DMS114 treated with DMSO at 0.1 percent for 48 hours (cell line): ENCODE results near the gene USF1.

Experiments used
- DNase-seq: peaks from one replicate; lab custom pipeline; 2025; ENCODE audit not compliant: unreplicated experiment; lab: John Stamatoyannopoulos, UW

USF1 gene, protein sequence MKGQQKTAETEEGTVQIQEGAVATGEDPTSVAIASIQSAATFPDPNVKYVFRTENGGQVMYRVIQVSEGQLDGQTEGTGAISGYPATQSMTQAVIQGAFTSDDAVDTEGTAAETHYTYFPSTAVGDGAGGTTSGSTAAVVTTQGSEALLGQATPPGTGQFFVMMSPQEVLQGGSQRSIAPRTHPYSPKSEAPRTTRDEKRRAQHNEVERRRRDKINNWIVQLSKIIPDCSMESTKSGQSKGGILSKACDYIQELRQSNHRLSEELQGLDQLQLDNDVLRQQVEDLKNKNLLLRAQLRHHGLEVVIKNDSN

DNA sequence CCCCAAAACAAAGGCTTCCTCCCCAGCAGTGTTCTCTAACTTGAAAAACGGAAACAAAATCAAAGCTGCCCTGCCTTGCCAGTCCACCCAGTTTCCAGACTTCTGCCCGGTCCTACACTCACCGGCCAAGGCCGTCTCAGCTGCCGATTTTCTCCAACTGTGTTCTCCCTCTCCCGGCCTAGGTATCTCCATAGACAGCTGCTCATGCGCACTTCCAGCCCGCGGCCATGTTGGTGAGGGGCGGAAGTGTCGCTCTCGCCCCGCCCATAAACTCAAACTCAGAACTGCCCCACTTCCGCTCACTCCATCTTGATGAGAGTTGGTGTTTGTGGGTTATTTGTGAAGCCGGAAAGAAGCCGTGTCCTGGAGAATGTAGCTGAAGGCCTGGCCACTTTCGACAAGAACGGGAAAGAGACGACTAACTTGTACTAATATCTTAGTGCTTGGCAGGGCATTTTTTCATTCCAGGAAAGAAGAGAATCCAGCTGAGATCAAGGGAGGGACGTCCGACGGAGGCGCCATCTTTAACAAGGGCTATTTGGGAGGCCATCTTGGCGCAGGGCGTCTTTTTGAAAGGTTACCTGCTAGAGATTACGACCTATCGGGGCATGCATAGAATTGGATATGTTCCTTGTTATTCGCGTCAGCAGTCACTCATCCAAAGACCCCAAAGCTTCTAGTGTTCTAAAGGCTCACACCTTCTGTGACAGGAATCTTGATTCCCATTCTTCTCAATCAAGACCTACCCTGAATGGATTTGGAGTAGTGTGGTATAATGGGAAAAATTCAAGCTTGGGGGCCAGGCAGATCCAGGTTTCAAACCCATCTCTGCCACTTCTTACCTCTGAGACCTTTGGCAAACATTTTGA, at the start of gene USF1:
USF1 (minus strand) TSS at position 242 of the 869 bp plus-strand sequence. CDS start 2,702 bp downstream, outside the sequence.
- peak; percentile 99 for DNase-seq

DNA sequence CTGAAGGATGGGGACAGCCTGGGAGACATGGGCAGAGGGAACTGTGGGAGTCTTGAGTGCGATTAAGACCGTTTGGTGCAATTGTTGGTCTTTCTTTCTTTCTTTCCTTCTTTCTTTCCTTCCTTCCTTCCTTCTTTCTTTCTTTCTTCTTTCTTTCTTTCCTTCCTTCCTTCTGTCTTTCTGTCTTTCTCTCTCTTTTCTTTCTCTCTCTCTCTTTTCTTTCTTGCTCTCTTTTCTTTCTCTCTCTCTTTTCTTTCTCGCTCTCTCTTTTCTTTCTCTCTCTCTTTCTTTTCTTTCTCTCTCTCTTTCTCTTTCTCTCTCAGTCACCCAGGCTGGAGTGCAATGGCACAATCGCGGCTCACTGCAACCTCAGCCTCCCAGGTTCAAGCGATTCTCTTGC, 49.5 kb upstream of the USF1 start:
- no peak for DNase-seq

DNA sequence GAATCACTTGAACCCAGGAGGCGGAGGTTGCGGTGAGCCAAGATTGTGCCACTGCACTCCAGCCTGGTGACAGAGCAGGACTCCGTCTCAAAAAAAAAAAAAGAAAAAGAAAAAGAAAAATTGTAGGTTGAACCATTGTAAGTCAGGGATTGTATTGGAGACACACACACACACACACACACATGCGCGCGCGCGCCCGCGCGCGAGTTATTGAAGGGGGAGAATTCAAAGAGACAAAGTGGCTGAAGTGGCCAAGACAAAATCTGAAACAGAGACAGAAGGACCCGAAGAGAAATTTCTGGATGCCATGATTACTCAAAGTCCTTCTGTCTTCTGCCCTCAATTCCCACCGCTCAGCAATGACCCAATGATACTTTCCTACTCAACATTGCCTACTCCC, 48.7 kb upstream of the USF1 start:
- no peak for DNase-seq

DNA sequence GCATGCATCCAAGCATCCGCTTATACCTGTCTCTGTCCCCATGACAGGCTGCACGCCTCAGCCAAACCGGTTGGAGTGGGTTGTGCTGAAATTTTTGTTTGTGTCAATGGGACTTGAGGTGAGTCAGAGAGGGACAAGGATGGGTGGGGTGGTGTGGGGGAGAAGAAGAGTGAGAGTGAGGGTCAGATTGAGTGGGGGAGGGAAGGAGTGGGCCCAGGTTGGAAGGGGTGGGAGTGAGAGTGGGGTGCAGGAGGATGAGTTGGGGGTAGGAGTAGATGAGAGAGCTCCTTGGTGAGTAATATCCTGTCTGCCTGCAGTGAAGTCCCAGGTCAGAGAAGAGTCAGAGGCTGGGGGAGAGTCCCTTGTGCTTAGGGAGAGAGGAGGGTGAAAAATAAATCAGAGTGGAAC, 46.8 kb upstream of the USF1 start:
- no peak for DNase-seq

DNA sequence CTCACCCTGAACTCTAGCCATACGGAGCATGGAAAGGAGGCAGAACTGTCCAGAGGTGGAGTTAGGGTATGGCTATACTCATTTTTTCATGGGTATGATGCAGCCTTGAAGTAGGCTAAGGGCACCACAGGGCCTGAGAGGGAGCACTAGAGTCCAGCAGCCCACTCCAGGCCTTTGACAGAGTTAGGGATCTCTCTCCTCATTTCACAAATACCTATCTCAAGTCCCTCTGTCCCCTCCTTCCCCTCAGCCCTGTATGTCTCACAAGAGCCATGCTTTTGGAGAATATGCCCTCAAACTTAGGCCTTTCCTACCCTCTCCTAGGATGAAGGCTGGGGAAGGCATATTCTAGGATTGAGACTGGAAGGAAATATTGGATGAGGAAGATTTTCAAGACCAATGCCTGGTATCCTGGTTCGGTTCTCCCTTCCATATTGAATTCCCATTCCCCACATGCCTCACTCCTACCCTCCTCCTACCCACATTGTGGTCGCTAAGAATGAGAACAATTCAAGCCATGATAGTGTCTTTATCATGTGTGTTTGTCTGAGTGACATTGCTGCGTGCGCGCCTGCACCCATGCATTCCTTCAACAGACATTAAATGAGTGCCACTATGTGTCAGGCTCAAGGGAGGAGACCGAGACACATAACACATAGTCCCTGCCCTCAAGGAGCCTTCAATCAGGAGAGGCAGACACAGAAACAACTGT, 46.2 kb upstream of the USF1 start:
- no peak for DNase-seq

DNA sequence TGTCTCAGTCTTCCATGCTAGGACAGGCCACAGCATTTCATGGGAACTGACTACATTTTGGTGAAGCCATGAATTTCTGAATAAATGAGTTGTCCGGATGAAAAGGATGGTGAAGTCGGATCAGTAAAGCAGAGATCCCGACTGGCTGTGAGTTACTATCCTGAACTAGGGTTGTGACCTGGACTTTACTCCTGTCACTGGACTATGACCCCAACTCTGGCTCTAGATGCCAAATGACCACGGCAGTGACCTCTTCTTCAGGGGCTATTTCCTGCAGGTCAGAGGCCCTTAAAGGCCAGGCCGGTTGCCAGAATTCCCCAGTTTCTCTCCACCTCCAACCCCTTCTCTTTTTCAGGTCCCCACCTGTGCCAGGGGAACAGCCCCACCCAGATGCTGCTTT, 45.3 kb upstream of the USF1 start:
- no peak for DNase-seq

DNA sequence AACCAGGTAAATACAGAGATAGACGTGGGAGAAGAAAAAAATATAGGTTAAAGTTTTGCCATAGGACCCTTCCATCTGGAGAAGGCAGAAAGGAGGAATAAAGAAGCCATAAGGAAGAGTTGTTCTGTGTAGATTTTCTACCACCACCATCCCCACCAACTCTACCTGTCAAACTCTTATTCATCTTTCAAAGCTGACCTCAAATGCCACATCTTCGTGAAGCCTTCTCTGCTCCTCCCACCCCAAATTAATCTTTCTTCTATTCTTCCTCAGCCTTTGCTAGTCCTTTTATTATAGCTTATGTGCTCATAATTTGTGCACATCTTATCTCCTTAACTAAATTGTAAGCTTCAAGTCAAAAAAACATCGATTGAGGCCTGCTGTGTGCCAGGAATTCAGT, 44.8 kb upstream of the USF1 start:
- no peak for DNase-seq

DNA sequence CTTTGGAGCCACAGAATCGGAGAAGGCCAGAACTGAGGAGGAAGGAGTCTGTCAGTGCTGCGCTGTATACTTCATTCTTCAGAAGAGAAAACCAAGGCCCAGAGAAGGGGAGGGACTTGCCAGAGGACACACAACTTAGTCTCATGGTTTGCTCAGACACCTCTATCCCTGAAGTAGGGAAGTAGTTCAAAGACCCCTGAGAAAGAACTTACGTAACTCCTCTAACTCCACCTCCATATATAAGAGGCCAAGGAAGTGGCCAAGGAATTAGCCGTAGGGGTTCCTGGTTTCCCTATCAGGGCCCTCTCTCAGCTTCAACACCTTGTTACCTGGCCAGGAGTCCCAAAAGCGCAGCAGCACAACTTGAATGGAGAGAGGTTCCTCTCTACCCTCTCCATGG, 44.2 kb upstream of the USF1 start:
- no peak for DNase-seq

DNA sequence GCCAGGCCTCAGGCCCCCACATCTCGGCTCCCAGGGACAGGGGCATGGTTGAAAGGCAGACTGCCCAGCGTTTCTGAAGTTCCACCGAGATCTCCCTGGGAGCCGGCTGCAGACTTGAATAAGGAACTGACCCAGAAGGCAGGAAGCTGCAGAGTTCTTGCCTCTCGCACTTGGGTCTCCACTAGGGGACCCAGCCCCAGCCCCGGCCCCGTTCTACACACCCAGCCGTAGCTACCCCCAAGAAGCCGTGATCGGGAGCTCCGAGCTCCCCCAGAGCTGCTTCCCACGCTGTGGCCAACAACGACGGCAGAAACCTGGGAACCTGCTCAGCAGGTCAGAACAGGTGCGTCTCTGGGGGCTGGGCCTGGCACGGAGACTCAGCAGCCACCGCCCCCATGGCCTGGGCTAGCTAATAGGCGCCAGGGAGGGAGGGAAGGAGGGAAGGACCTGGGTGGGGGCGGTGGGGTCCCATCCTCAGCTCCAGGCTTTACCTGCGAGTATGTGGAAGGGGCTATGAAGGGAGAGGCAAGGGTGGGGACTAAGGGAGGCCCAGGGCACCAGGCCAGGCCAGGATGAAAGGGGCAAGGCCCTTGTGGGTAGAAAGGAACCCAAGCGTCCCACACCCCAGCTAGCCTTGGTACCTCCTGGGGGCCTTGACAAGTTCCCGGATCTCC, 43.6 kb upstream of the USF1 start, which contains the start of gene NECTIN4:
NECTIN4 (minus strand) TSS at position 308 of the 674 bp plus-strand sequence; CDS start at position 46, 262 bp downstream.
- DNase-seq, result no peak

DNA sequence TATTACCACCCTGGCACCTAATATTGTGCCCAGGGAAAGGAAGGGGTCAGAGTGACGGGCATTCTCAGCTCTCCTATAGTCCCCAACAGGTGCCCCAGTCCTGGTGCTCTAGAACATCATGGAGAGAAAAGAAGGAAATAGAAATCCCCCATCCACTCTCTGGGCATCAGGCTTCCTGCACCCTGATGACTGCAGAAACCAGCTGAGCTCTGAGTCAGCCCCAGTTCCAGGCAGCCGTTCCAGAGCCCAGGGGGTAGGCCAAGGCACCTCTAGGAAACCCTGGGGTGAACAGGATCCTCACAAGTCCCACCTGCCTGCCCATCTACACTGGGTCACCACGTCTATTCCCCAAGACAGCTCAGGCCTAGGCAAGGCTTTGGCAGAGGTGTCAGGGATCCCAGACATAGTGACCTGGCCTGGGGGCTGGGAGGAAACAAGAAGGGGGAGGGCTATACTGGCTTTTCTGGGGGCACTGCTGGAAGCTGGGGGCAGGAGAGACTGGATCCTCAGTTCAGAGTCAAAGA, 42.9 kb upstream of the USF1 start:
- no peak for DNase-seq

DNA sequence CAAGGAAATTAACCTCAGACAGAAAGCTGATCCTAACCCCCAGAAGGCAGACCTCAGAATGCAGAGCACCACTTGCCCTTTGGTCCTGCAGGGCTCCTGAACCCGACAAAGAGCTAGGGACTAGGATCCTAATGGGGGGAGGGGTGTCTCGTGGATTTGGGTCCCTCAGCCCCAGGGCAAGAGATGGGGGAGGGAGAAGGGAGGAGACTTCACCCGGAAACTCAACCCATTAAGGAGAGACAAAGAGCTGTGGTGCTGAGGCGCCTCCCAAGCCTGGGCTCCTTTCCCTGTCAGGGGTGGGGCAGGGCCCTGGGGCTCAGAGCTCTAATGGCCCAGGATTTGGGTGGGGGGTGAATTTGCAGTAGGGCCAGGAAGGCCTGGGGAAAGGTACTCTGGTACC, 40.7 kb upstream of the USF1 start:
- DNase-seq, result no peak

DNA sequence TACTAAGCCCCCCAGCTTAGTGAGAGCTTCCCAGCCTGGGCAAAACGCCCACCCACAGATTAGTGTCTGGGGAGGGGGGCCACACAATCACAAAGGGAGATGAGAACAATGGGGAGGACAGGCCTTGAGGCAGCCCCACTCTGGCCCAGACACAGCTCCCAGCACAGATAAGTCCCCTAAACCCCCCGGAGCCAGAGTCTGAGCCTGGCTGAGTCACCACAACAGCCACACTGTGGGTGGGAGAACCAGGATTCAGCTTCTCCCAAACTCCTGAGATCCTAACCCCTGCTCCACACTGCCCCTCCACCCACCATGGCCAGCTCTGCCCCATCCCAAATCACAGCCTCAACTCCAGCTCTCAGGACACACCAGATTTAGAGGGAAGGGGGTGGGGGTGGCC, 39.4 kb upstream of the USF1 start:
- DNase-seq, result no peak

DNA sequence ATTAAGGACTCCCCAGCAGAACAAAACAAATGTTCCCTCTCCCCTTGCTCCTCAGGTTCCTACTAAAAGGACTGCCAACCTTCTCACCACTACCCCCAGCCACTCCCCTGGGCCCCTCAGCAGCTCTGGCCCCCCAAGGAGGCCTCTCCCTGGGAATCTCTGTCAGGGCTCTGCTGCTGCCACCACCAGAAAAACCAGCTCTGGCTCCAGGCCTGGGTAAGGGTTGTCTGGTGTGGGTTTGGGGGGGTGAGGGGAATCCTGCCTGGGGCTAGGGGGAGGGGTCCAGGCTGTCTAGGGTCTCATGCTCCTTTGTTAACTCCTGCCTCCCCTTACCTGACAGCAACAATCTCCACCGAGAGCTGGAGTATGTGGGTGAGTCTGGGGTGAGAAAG, 38.8 kb upstream of the USF1 start:
- DNase-seq, result no peak

DNA sequence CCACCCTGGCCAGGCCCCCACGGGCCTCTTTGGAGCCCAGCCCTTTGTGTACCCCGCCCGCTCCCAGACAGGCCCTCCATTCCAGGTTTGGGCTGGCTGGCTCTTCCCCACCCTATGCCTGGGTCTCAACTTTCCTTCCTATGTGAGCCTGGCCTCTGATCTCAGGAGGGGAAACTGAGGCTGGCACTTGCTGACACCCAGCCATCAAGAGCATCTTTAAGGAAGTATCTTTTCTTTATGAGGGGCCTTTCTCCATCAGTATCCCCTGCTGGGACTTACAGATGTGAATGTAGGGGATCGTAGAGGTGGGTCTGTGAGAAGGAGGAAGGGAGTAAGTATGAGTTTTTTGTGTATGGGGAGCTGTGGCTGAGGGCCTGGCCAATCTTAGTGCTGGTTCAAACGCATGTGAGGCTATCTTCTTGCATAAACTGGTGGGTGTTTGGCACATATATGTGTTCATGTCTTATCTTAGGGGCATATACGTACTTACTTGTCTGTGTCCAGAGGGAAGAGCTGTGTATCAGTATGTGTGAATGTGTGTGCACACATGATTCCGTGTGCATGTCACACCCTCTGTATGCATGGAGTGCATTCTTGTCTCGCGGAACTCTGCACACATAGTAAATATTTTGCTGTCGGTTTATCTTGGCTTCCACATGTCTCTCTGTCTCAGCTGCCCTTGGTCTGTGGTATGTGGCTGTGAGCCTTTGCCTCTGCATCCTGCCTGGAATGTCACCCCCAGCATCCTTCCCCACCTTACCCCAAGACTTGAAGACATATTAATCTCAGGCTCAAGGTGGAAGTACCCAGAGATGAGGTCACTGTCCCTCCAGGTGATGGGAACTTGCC, 38.2 kb upstream of the USF1 start:
- DNase-seq, result no peak

DNA sequence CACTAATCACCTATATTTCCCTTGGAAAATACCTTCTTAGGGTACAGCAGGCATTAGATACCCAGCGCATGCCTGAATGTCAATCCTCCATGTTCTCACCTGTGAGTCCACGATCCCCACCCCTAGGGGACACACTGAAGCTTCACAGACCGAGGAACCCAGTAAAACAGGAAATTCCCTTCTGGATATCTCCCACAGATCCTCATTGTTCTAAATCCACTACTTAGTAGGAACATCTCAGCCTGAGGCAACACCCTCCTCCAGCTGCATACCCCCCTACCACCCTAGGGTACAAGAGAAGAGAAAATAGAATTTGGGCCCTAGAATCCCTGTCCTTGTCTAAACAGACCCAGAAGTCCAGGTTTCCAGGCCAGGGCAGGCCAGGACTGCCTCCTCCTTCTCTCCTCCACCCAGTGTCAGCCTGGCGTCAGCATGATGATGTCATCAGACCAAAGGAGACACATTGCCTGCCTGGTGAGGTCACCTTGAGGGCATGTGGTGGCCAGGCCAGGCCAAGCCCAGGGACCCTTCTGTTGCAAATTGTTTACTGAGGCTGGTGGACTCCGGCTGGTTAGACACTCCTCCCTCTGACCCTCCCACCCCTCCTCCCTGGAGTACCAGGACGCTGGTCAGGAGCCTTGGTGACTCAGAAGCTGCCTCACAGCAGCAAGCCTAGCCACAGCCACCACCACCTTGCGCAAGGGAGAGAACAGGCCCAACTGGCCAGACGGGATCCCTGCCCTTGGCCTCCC, 37.4 kb upstream of the USF1 start:
- no peak for DNase-seq

DNA sequence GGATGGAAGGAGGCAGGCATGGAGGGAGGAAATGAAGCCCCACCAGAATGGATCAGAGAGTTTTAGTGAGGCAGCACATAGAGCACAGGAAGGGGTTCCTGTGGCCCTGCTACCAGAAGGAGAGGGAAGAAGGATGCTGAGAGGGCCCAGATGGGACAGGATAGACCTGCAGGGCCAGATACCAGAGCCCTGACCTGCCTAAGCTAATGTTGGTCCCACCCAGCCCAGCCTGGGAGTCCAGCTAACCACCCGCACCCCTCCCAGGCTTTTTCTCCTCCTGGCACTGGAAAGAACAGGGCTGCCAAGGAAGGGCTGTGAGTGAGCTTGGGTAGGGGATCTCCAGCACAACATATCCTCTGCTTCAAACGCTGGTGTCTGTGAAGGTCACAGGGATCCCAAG, 36.7 kb upstream of the USF1 start:
- no peak for DNase-seq

DNA sequence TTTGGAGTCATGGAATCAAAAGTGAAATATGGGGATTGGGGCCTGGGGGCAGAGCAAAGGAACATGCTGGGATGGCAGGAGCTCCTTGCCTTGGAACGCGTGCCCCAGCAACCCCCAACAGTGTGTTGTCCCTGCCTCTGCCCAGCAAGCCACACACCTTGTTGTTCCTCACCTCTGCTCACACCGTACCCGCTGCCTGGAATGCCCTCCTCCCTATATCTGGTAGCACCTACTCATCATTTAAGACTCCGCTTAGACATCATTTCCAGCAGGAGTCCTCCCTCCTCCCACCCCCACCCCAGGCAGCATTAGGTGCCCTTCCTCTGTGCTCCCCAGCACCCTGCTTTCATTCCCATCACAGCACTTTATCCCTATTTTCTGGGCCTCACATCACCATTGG, 35.7 kb upstream of the USF1 start:
- no peak for DNase-seq

DNA sequence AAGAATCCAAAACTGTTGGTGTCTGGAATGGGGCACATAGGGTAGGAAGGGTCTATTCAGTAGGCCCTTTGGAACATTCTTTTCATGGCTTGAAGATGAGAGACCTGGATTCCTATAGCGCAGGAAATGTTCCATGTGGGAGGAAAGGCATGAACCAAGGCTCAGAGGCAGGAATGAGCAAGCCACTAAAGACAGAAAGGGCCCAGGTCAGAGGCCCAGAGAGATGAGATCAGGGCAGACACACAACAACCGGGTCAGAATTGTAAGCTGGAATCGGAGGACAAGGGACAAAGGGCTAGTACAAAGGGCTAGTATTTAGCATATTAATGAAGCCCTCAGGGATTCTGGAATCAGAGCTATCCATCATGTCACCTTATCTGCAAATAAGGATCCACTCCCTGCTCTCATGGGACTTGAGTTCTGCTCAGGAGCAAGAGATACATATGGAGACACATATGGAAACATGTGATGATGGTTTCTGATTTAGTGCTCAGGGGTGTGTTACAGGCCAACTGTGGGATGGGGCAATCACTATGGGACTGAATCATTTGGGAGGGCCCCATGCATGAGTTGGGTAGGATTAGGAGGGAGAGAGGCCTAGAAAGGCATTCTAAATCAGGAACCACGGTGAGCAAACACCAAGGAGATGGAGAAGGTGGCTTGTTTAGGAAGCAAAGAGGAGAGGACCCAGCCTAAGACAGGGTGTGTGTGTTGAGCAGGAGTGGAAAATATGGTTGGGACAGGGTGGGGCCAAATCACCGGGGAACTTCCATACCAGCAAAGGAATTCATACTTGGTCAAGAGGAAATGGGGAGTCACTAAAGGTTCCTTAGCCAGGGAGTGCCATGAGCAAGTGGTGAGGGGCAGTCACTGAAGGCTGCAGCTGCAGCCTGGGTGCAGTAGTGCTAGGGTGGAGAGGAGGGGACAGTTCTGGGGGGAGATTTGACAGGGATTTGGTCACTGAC, 34.9 kb upstream of the USF1 start:
- DNase-seq, result no peak
